DOHH2 (cell line): Measurements from ENCODE around the gene TRAPPC5.

ENCODE experiments used
- EZH2phosphoT487 ChIP-seq: fragments of 200-600 bp; sonication (generic); IDR thresholded peaks from 2 replicates; pipeline ENCODE4 v1.6.1; 2017; ENCODE audit warnings: borderline replicate concordance, mild to moderate bottlenecking, antibody characterized with exemption, low read length, moderate library complexity, mixed read lengths
- TF ChIP-seq, protein P1 (sequence below): fragments of 200-600 bp; sonication (generic); IDR thresholded peaks from one replicate; pipeline ENCODE4 v1.5.1; 2014; ENCODE audit warnings: antibody characterized with exemption, mild to moderate bottlenecking, low read depth, low read length; ENCODE audit not compliant: poor library complexity, severe bottlenecking

DNA sequence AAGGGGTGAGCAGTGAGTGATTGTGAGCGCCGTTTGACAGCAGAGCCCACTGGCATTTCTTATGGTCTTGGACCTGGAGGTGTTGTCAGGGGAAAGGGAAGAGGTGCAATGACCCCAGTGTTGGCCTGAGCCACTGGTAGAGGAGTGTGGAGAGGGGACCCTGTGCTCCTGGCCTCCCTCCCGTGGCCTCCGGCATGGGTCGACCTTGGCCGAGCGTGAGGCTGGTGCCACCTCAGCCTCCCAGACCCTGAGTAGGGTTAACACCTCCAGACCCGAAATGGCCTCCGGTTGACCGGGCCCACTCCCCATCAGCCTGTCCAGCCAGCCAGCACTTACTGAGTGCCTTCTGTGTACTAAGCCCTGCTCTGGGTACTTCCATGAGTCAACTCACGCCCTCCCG is 6.5 kb downstream of the TRAPPC5 start:
- TF ChIP-seq, protein P1, sequence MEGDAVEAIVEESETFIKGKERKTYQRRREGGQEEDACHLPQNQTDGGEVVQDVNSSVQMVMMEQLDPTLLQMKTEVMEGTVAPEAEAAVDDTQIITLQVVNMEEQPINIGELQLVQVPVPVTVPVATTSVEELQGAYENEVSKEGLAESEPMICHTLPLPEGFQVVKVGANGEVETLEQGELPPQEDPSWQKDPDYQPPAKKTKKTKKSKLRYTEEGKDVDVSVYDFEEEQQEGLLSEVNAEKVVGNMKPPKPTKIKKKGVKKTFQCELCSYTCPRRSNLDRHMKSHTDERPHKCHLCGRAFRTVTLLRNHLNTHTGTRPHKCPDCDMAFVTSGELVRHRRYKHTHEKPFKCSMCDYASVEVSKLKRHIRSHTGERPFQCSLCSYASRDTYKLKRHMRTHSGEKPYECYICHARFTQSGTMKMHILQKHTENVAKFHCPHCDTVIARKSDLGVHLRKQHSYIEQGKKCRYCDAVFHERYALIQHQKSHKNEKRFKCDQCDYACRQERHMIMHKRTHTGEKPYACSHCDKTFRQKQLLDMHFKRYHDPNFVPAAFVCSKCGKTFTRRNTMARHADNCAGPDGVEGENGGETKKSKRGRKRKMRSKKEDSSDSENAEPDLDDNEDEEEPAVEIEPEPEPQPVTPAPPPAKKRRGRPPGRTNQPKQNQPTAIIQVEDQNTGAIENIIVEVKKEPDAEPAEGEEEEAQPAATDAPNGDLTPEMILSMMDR, result no peak
- no peak for TF ChIP-seq EZH2phosphoT487
